Aorta (tissue), 5 donors: Measurements from ENCODE around the gene LEUTX. TPM values are rescaled to one million over a fixed set of nuclear protein-coding genes. Genes with fewer than 3 reads are reported as not detected.

ENCODE experiments used
- ATAC-seq: fragments of 200-7000 bp; cut with Tn5 transposase; one replicate; pipeline ENCODE4 v1.9.1; 2022; ENCODE audit warnings: moderate library complexity; ENCODE audit not compliant: low FRiP score
- DNase-seq, 2 donors: peaks; one replicate each; pipeline ENCODE4 v3.0.0-alpha.2; 2020
- H3K27ac ChIP-seq, 2 donors: one replicate each; pipeline ENCODE4 v1.5.1; 2013; ENCODE audit warnings: low read length in 2 of 2, mild to moderate bottlenecking in 2 of 2, moderate library complexity in 2 of 2, control low read depth in 1 of 2, inconsistent platforms in 1 of 2, low read depth in 1 of 2
- H3K27me3 ChIP-seq, 2 donors: one replicate each; pipeline ENCODE4 v1.6.1; 2013; ENCODE audit warnings: control low read depth in 1 of 2, low read length in 1 of 2, mild to moderate bottlenecking in 1 of 2, moderate library complexity in 1 of 2; ENCODE audit not compliant: insufficient read depth in 2 of 2, control insufficient read depth in 1 of 2
- H3K36me3 ChIP-seq, 2 donors: one replicate each; pipeline ENCODE4 v1.6.1; 2013; ENCODE audit warnings: control low read depth in 1 of 2, low read length in 1 of 2, mild to moderate bottlenecking in 1 of 2; ENCODE audit not compliant: insufficient read depth in 2 of 2, control insufficient read depth in 1 of 2
- H3K4me1 ChIP-seq, 2 donors: one replicate each; pipeline ENCODE4 v1.6.1; 2013; ENCODE audit warnings: low read length in 2 of 2, control low read depth in 1 of 2, mild to moderate bottlenecking in 1 of 2, moderate library complexity in 1 of 2; ENCODE audit not compliant: insufficient read depth in 2 of 2, control insufficient read depth in 1 of 2
- H3K4me3 ChIP-seq, 2 donors: one replicate each; pipeline ENCODE4 v1.5.1; 2013; ENCODE audit warnings: low read length in 2 of 2, control low read depth in 1 of 2, mild to moderate bottlenecking in 1 of 2
- H3K9me3 ChIP-seq: one replicate; pipeline ENCODE4 v1.6.1; 2013; ENCODE audit warnings: mild to moderate bottlenecking, low read length; ENCODE audit not compliant: control insufficient read depth
- WGBS, 2 donors: extraction: QIAGEN DNeasy Blood & Tissue Kit; methylation state at CpG; one replicate each; pipeline ENCODE4 v1.1.7; 2013; 5-methylcytosine and 5-hydroxymethylcytosine counted together
- intact Hi-C, 2 donors: fragments of 100-400 bp; cut with DNase I; formaldehyde crosslinking; loops; one replicate each; pipeline versions ENCODE4 v1.14.2 to v1.15.0; 2022
- polyA plus RNA-seq, 2 donors: library from polyadenylated mRNA; stranded (reverse); fragments of 200-250 nt; gene quantifications; one replicate each; pipeline ENCODE4 v1.2.3, GENCODE V29; 2013
- total RNA-seq, 2 donors: library from RNA; stranded (reverse); fragmentation: NEBNext Ultra II Directional; extraction: Animal tissue kit (Norgen Biotek cat#: 25700); gene quantifications; one replicate each; pipeline ENCODE4 v1.2.1, GENCODE V29; 2021
- donor health status: healthy with polysubstance abuse.
- donor health status: Bipolar disorder and iron deficiency.
- donor health status: DM: no; HTN: no; CAD: no.
- donor health status: DM: no; HTN: no; CAD: no.
- donor health status: DM: yes; HTN: yes; CAD: no.

The LEUTX gene
- total and polyA plus RNA-seq, 4 donors = not detected

GRCh38 chr19:39740395-39740794, 38.3 kb upstream of the LEUTX start:
- Histone ChIP-seq H3K4me1 (no peaks in the 10 kb centered on the region), H3K9me3 (no peaks in the 10 kb centered on the region), H3K4me3 (no peak overlapping the region), H3K27me3 (no peaks in the 10 kb centered on the region), H3K36me3 (no peaks in the 10 kb centered on the region), H3K27ac (no peak overlapping the region)
- ATAC-seq (no peak), DNase-seq (no peak)
- WGBS, 2 donors = 83 to 84% methylated on average over 1 of the region's 1 CpG
- intact Hi-C loops = no loop called here

GRCh38 chr19:39745643-39746042, 33.0 kb upstream of the LEUTX start:
- 54 to 69% methylated on average over 3 of the region's 3 CpGs for WGBS, 2 donors
- intact Hi-C loops = no loop called here
- ATAC-seq = no peak

GRCh38 chr19:39746836-39747529, 31.7 kb upstream of the LEUTX start:
- H3K27me3 ChIP-seq = no peaks in the 10 kb centered on the region
- DNase-seq = no peak
- H3K36me3 ChIP-seq = no peaks in the 10 kb centered on the region
- no peaks in the 10 kb centered on the region for H3K4me1 ChIP-seq
- no peak overlapping the region for H3K27ac ChIP-seq
- H3K4me3 ChIP-seq = no peak overlapping the region
- no peak for ATAC-seq
- H3K9me3 ChIP-seq = no peaks in the 10 kb centered on the region
- WGBS, 2 donors = 69 to 76% methylated on average over 4 of the region's 4 CpGs
- intact Hi-C loops = no loop called here

More at GRCh38 chr19:39745643-39746042, 33.0 kb upstream of the LEUTX start:
- Histone ChIP-seq H3K9me3 (no peaks in the 10 kb centered on the region), H3K27ac (no peak overlapping the region), H3K27me3 (no peaks in the 10 kb centered on the region), H3K36me3 (no peaks in the 10 kb centered on the region), H3K4me1 (no peaks in the 10 kb centered on the region), H3K4me3 (no peak overlapping the region)
- no peak for DNase-seq

- Histone ChIP-seq H3K4me3 (no peak overlapping the region), H3K9me3 (no peaks in the 10 kb centered on the region), H3K27ac (no peak overlapping the region), H3K27me3 (no peaks in the 10 kb centered on the region), H3K36me3 (no peaks in the 10 kb centered on the region), H3K4me1 (no peaks in the 10 kb centered on the region)
- DNase-seq (no peak), ATAC-seq (no peak)
- WGBS, 2 donors = 80 to 83% methylated on average over 5 of the region's 5 CpGs
- intact Hi-C loops = no loop called here
These were observed 28.7 kb upstream of the LEUTX start for GRCh38 chr19:39749981-39750380.

- Histone ChIP-seq H3K4me3 (no peak overlapping the region), H3K9me3 (no peaks in the 10 kb centered on the region), H3K36me3 (no peaks in the 10 kb centered on the region), H3K27me3 (no peaks in the 10 kb centered on the region), H3K27ac (no peak overlapping the region), H3K4me1 (no peaks in the 10 kb centered on the region)
- DNase-seq (no peak), ATAC-seq (no peak)
- intact Hi-C loops = no loop called here
These were observed 26.3 kb upstream of the LEUTX start for GRCh38 chr19:39752390-39752789.

GRCh38 chr19:39752795-39753194, 25.9 kb upstream of the LEUTX start:
- H3K4me1 ChIP-seq = no peaks in the 10 kb centered on the region
- peaks cover 1% of the 10 kb centered on the region for H3K9me3 ChIP-seq
- H3K27ac ChIP-seq = no peak overlapping the region
- intact Hi-C loops = no loop called here
- DNase-seq (no peak), ATAC-seq (no peak)
- H3K27me3 ChIP-seq = no peaks in the 10 kb centered on the region
- H3K4me3 ChIP-seq = no peak overlapping the region
- no peaks in the 10 kb centered on the region for H3K36me3 ChIP-seq

- ATAC-seq = no peak
- Histone ChIP-seq H3K4me3 (no peak overlapping the region), H3K4me1 (no peaks in the 10 kb centered on the region), H3K27ac (no peak overlapping the region), H3K36me3 (no peaks in the 10 kb centered on the region), H3K27me3 (no peaks in the 10 kb centered on the region), H3K9me3 (peaks cover 2% of the 10 kb centered on the region)
- intact Hi-C loops = no loop called here
- 69 to 74% methylated on average over 2 of the region's 2 CpGs for WGBS, 2 donors
- no peak for DNase-seq
These were observed 24.1 kb upstream of the LEUTX start for GRCh38 chr19:39754544-39754943.

GRCh38 chr19:39754971-39755370, 23.7 kb upstream of the LEUTX start:
- Histone ChIP-seq H3K36me3 (no peaks in the 10 kb centered on the region), H3K27me3 (no peaks in the 10 kb centered on the region), H3K27ac (no peak overlapping the region), H3K4me3 (no peak overlapping the region), H3K9me3 (peaks cover 2% of the 10 kb centered on the region), H3K4me1 (no peaks in the 10 kb centered on the region)
- 52 to 59% methylated on average over 3 of the region's 3 CpGs for WGBS, 2 donors
- intact Hi-C loops = no loop called here
- DNase-seq = no peak
- ATAC-seq = no peak

- no peak for DNase-seq
- no peak for ATAC-seq
These were observed 19.0 kb upstream of the LEUTX start for GRCh38 chr19:39759457-39760184.

More at GRCh38 chr19:39759457-39760184, 19.0 kb upstream of the LEUTX start:
- Histone ChIP-seq H3K27ac (no peak overlapping the region), H3K27me3 (no peaks in the 10 kb centered on the region), H3K36me3 (no peaks in the 10 kb centered on the region), H3K4me1 (no peaks in the 10 kb centered on the region), H3K9me3 (peaks cover 3% of the 10 kb centered on the region), H3K4me3 (no peak overlapping the region)
- intact Hi-C loops = no loop called here
- WGBS, 2 donors = 65 to 70% methylated on average over 4 of the region's 4 CpGs
